Right renal cortex interstitium (tissue), 3 donors: ENCODE data around the gene ZNF587B. TPM values are rescaled to one million over a fixed set of nuclear protein-coding genes. Genes with fewer than 3 reads are reported as not detected.
"Not testable (repeated sequence)": the region's sequence is repeated elsewhere in the genome, so short reads cannot be mapped to it uniquely, and the experiment has no call there.

Experiments
- DNase-seq, 3 donors: peaks; one replicate each; pipeline ENCODE4 v3.0.0-alpha.2; 2013; ENCODE audit warnings: low read depth in 3 of 3, low spot score in 2 of 3
- polyA plus RNA-seq, 3 donors: library from polyadenylated mRNA; unstranded; fragments of 120-200 nt; gene quantifications; one replicate each; pipeline ENCODE4 v1.2.1, GENCODE V29; 2013; ENCODE audit not compliant: insufficient read length in 3 of 3

ZNF587B gene
- 10 to 100 TPM; 14.0 to 15.1 (median 14.0) TPM for polyA plus RNA-seq

GRCh38 chr19:57830071-57830602 lies at the start of gene ZNF587B:
Gene ZNF587B (plus strand): TSS chr19:57830299. CDS start chr19:57830529, 230 bp downstream.
- peak in 1 of 3 donors; percentile 62 for DNase-seq

- DNase-seq = no peak
Measured at GRCh38 chr19:57786286-57786685, 43.8 kb upstream of the ZNF587B start.

DNA sequence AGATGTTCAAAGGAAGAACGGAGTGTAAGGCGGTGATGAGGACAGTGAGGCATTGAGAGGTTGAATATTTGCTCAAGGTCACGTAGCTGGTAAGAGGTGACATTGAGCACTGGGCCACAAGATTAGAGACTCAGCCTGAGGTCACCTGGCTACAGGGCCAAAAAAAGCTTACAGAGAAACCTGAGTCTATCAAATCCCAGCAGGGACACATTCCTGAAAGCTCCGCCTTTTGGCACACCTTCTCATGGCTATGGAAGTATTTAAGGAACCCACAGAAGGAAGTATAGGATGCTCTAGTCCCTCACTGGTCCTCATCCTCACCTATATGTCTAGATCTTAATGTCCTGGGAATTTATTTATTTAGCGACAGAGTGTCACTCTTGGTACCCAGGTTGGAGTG lies 43.2 kb upstream of the ZNF587B start:
- DNase-seq = no peak

DNA sequence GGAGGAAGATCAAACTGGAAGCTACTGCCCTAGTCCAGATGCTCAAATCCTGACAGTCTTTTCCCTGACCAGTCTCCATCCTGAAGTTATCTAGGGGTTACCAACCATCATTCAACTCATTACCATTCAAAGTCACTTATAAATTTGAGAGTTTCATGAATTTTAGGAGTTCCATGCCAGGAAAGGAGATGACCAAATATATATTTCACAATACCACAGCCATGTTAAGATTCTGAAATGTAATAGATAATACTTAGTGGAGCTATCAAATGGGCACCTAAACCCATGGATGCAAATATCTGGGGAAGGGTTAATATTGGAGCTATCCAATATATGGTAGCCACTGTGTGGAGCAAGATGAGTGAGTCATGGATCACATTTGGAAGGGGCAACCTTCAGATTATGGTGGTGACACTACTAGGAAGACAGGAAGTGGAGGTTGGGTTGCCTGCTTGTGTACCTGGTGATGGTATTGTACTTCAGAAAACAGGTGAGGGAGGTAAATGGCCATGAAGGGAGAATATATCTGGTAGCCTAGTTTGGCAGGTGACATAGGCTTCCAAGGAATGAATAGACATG lies 41.9 kb upstream of the ZNF587B start:
- DNase-seq = no peak

DNA sequence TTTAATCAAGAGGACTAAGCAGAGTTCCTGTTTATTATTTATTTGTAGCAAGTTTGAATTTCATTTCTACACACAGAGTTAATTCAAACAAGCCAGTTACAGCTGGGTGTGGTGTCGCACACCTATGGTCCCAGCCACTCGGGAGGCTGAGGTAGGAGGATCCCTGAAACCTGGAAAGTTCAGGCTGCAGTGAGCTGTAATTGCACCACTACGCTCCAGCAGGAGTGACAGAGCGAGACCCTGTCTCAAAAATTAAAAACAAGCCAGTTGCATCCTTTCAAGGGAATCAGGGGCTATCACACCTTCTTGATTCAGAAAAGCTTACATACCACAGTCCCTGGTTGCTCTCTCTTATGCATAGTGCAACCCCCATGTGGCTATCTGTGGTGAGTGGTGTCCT lies 40.8 kb upstream of the ZNF587B start:
- no peak for DNase-seq

GRCh38 chr19:57796580-57796979 lies 33.5 kb upstream of the ZNF587B start:
- DNase-seq = not testable (repeated sequence)

GRCh38 chr19:57800696-57801095 lies 29.4 kb upstream of the ZNF587B start:
- no peak for DNase-seq

DNA sequence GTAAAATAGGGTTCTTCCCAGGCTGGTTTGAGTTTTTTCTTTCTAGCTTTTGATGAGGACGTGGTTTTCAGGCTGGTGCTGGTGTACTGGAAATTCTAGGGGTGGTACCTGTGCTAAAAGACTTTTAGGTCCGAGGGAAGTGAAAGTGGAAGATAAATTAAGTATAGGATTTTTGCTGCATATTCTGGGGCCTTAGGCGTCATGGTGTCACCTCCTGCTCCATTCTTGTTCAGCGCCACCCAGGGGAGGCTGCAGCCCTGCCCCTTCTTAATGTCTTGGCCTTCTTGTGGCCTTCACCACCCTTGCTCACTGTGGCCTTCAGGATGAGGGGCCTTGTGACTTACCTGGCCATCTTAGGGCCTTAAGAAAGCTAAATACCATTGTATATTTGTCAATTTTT lies 27.8 kb upstream of the ZNF587B start:
- no peak for DNase-seq

DNA sequence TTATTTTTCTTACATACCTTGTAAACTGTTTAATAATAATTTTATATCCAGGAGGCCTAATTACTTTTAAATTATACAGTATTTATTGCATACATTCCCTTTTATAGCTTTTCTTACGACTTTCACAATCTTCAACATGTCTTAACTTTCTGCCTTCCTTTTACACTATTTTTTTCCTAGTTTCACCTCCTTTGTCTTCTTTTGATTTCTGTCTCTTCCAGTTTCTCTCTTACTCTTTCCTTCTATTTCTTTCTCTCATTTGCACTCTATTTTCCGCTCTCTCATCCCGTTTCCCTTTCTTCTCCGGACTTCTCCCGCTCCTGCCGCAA lies 26.9 kb upstream of the ZNF587B start:
- no peak for DNase-seq

- no peak for DNase-seq
Measured at GRCh38 chr19:57803594-57804325, 26.3 kb upstream of the ZNF587B start.

GRCh38 chr19:57807541-57807940 lies 22.6 kb upstream of the ZNF587B start:
- DNase-seq = no peak

DNA sequence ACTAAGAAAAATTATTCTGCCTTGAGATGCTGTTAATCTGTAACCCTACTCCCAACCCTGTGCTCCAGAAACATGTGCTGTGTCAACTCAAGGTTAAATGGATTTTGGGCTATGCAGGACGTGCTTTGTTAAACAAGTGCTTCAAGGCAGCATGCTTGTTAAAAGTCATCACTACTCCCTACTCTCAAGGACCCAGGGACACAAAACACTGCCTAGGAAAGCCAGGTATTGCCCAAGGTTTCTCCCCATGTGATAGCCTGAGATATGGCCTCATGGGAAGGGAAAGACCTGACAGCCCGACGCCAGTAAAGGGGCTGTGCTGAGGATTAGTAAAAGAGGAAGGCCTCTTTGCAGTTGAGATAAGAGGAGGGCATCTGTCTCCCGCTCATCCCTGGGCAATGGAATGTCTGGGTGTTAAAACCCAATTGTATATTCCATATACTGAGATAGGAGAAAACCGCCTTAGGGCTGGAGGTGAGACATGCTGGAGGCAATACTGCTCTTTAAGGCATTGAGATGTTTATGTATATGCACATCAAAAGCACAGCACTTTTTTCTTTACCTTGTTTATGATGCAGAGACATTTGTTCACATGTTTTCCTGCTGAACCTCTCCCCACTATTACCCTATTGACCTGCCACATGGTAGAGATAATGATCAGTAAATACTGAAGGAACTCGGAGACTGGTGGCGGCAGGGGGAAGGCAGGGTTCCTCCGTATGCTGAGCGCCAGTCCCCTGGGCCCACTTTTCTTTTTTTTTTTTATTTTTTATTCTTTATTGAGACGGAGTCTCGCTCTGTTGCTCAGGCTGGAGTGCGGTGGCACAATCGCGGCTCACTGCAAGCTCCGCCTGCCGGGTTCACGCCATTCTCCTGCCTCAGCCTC lies 19.4 kb upstream of the ZNF587B start:
- DNase-seq = not testable (repeated sequence)

- no peak for DNase-seq
Measured at GRCh38 chr19:57812226-57812625, 17.9 kb upstream of the ZNF587B start.

DNA sequence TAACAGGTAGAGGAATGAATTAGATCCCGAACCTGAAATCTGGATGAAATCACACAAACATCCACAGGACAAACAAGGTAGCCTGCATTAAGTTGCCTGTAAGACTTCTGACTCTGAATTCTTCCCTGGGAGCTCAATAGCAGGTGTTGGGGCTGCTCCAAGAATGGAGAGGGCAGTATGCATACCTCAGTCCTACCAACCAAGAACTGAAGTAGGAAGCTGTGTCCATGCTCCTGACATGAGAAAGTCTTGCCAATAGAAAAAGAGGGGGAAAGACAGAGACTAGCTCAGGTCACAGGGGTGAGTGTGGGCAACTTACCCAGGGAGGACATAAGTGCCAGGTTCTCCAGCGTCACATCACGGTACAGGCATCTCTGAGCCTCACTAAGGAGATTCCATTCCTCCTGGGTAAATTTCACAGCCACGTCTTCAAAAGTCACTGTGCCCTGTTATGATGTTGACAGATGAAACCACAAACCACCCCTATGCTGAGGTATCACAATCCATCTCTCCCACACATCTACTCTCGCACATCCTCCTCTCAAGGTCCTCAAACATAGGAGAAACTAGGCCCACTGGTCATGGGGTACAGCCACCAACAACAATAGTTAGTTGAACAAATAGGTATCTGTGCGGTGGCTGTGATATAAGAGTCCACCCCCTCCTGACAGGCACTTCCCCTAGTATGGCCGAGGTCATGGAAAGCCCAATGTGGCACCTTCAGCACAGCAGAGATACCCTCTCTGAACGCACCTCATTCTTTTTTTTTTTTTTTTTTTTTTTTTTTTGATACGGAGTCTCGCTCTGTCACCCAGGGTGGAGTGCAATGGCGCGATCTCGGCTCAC lies 16.9 kb upstream of the ZNF587B start:
- DNase-seq = not testable (repeated sequence)

DNA sequence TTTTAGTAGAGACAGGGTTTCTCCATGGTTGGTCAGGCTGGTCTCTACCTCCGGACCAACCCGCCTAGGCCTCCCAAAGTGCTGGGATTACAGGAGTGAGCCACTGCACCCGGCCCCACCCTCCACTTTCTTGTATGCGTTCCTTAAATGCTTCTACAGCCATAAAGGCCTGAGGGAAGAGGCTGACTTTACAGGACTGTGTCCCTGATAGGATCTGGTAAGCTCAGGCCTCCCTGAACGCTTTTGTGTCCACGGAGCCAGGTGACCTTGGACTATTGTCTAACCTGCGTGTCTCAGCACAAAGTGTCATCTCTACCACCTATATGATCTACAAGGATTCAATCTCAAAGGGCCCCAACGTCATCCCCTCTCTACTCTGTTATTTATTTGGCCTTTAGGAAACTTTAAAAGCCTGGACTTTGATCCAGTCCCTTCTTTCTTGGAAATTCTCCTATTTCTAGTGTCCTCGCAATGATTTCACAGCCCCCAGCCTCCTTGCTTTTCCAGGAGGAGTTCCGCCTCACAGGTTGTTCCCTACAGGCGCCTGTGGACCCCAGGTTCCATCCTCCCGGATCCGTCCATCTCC lies 16.1 kb upstream of the ZNF587B start:
- no peak for DNase-seq

DNA sequence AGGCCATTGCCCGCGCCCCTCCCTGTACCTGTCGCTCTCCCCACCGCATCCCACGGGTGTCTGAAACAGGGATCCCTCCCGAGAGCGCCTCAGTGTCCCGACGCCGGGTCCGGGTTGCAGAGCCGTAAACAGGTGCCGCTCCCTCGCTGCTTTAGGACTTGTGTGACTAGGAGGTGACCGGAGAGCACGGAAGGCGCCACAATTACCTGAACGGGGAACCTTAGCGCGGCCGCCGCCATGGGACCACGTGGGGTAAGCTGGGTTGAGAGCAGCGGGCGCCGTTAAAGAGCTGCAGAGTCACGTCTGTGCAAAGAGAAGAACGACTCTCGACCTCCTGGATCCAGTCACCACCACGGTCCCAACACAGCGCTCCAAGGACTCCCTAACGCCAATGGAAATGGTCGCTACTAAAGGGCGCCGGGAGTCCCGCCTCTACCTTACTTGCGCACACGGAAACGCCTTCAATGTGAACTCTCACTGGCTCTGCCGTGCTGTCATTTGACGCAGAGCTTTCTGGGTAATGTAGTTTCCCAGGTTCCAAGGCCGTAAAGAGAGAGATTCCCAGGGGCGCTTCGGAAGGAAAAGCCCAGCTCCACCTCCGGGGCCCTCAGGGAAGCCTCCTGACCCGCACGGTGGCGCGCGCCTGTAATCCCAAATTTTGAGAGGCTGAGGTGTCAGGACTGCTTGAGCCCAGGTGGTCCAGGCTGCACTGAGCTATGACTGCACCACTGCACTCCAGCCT lies 15.4 kb upstream of the ZNF587B start, which contains the start of gene ZNF552:
Gene ZNF552 (minus strand): TSS at position 409 of the 742 bp plus-strand sequence. CDS start 170 bp downstream, at position 239.
- DNase-seq = peak in 2 of 3 donors; percentile 84 to 87

DNA sequence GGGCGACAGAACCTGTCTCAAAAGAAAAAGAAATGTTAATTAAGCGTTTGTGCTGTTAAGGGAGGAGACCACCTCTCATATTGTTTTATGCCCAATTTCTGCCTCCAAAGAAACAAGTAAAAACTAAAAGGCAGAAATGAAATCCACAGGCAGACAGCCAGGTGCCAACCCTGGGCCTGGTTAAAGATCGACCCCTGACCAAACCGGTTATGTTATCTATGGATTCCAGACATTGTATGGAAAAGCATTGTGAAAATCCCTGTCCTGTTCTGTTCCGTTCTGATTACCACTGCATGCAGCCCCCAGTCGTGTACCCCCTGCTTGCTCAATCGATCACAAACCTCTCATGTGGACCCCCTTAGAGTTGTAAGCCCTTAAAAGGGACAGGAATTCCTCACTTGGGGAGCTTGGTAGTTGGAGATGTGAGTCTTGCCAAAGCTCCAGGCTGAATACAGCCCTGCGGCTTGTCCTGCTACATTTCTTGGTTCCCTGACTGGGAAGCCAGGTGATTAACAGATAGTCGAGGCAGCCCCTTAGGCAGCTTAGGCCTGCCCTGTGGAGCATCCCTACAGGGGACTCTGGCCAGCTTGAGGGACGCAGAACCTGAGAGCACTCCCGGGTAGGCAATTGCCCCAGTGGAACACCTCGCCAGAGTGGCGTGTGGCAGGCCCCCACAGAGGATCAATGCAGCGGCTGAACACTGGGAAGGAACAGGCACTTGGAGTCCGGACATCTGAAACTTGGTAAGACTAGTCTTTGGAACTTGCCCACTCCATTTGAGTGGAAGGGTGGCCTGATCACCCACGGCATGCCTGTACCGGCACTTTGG lies 14.6 kb upstream of the ZNF587B start:
- no peak for DNase-seq

DNA sequence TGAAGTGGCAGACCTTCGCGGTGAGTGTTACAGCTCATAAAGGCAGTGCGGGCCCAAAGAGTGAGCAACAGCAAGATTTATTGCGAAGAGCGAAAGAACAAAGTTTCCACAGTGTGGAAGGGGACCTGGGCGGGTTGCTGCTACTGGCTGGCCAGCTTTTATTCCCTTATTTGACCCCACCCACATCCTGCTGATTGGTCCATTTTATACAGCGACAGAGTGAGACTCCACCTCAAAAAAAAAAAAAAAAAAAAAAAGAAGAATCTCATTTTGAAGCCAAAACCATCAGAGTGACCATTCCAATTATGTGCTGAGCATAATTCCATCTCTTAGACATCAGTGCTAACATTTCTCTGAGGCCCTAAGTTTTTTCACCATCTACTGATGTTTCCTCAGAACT lies 13.4 kb upstream of the ZNF587B start:
- no peak for DNase-seq
